Activated gamma-delta T cell treated with Interleukin-2 at 50 U/mL for 16 hours (primary cell): ENCODE measurements around the gene TEAD4.
A peak's percentile ranks its signal among the peaks of the same experiment; 100 is the strongest.
"Not testable (repeated sequence)": the region's sequence is repeated elsewhere in the genome, so short reads cannot be mapped to it uniquely, and the experiment has no call there.

Experiments used
- DNase-seq: peaks from one replicate; pipeline ENCODE4 v3.0.0-alpha.2; 2020

The TEAD4 gene

DNA sequence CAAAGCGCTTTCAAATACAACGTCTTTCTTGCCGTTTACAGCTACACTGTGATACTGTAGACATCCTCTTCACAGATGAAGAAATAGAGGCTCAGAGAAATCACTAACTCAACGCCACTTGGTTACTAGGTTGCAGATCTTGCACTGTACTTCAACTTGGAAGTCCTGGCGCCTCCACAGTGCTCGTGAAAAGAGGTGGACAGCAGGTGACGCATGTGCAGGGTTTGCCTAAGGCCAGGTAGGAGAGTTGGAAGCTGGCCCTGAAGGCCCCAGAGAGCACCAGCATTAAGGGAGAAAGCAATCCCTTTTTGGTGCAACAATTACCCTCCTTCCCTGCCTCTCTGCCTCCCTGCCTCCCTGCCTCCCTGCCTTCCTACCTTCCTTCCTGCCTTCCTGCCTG lies 95.2 kb downstream of the TEAD4 start:
- no peak for DNase-seq

GRCh38 chr12:3055026-3055703 lies 96.0 kb downstream of the TEAD4 start:
- no peak for DNase-seq

DNA sequence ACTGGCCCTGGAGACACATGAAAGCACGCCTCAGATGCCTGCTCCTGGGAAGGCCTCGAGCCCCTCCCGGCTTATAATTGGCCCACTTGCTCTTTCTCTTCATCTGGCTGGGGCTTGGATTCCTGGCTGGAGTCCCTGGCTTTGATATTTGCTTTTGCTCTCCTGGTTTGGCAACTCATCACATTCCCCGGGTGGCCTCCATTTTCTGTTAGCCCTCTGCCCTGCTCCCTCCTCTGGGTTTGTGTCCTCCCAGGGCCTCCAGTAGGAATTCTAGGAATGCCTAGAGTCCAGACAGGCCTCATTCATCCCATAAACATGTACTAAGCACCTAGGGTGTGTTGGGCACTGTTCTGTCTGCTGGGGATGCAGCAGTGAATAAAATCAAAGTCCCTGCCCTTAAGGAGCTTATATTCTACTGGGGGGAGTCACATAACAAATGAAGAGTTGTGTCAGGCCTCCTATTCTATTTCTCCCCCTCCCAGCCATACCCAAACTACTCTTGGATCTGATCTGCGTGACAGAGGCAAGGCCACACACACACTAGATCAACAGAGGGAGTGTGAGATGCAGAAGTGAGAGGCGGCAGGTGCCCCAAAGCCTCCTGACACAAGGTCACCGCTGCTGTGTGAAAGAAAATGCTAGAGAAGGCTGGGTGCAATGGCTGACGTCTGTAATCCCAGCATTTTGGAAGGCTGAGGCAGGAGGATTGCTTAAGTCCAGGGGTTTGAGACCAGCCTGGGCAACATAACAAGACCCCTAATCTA lies 96.7 kb downstream of the TEAD4 start:
- DNase-seq = no peak

GRCh38 chr12:3061059-3061458 lies 101.9 kb downstream of the TEAD4 start:
- DNase-seq = no peak

- no peak for DNase-seq
Observed at GRCh38 chr12:3061501-3062215, 102.5 kb downstream of the TEAD4 start.

DNA sequence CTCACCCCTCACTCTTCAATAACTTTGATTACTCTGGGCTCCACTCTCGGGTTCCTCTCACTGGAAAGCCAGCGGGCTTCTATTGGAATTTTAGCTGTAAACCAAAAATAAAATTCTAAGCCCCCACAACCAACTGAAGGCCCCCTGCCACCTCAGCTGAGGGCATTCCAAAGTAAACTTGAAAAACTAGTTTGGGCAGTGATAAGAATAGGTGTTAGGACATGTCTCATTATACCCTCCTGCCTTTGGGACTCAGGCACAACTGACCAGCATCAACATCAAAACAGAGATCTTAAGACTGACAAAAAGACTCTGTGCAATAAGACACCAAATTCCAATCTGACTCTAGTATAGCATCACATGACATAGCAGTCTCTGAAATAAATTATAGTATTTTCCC lies 106.1 kb downstream of the TEAD4 start:
- no peak for DNase-seq

GRCh38 chr12:3065846-3066245 lies 106.6 kb downstream of the TEAD4 start:
- DNase-seq = not testable (repeated sequence)

DNA sequence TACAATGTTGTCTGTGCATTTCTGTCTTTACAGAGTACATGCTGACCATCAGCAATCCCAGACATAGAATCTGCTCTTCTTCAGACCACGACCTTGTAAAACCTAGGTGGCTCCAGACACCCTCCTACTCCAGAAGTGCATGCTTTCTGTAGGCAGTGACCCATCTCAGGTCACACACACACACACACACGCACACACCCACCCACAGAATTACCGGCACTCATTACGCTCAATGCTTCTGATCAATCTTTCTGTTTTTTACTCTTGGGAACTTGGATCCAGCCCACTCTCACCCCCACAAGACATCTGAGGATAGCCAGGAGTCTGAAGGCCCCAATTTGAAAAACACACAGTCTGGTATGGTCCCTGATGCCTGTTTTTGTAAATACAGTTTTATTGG lies 110.5 kb downstream of the TEAD4 start:
- DNase-seq = no peak

DNA sequence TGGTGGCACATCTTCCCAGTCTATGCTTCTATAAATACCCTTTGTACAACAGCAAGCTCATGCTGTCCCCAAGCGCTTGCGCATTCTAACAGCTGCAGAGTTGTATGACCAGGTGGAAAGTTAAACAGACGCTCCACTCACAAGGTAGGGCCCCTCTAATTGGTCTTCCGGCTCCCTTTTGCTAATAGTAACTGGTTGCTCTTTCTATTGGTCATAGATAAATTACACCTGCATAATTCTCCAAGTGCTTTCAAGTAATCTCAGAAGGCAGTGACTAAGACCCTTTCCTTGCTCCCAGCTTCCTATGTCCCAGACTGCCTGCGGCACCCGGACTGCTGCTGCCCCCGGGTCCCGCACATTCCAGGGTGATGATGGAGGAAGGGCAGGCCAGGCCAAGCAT lies 111.9 kb downstream of the TEAD4 start:
- no peak for DNase-seq

- no peak for DNase-seq
Observed at GRCh38 chr12:3071710-3072109, 112.5 kb downstream of the TEAD4 start.

- DNase-seq = peak; percentile 84
Observed at GRCh38 chr12:3073438-3074250, 114.4 kb downstream of the TEAD4 start.

- DNase-seq = no peak
Observed at GRCh38 chr12:3075315-3075714, 116.1 kb downstream of the TEAD4 start.

GRCh38 chr12:3076730-3077571 lies 117.8 kb downstream of the TEAD4 start, which contains the start of gene TSPAN9:
Gene TSPAN9, plus strand, starts transcription at chr12:3077379. Its CDS starts 123,815 bp downstream, at chr12:3201194.
- peak; percentile 62 for DNase-seq

- DNase-seq = no peak
Observed at GRCh38 chr12:3077572-3078081, 118.4 kb downstream of the TEAD4 start.

- no peak for DNase-seq
Observed at GRCh38 chr12:3078086-3078820, 119.1 kb downstream of the TEAD4 start.

DNA sequence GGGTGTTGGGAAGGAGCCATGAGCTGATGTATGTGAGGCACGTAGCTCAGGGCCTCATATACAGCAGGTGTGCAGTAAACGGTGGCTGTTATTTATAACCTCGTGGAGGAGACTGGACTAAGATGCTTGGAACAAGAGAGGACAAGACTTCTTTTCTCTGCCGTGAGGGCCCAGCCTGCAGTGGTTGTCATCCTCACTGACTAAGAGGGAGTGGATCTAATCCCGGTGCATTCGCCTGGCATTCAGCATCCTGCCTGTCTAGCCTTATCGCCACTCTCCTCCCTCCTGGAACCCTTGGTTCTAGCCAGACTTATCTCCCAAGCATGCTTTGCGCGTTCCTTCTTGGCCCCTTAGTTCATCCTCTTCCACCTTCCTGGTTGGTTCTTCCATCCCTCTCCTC lies 121.9 kb downstream of the TEAD4 start:
- no peak for DNase-seq

DNA sequence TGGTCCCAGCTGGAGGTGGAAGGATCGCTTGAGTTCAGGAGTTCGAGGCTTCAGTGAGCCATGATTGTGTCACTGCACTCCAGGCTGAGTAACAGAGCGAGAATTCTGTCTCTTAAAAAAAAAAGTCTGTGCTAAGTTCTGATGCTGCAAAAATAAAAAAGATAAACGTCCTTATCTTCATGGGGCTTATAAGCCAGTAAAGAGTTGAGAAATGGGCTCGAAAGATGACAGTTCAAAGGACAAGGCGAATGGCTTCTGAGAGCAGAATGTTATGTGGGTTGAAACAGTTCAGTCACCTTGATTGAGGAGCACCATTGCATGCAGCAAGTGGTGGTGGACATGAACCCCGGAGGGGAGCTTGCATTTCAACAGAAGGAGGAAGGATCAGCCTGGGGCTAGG lies 122.7 kb downstream of the TEAD4 start:
- no peak for DNase-seq

DNA sequence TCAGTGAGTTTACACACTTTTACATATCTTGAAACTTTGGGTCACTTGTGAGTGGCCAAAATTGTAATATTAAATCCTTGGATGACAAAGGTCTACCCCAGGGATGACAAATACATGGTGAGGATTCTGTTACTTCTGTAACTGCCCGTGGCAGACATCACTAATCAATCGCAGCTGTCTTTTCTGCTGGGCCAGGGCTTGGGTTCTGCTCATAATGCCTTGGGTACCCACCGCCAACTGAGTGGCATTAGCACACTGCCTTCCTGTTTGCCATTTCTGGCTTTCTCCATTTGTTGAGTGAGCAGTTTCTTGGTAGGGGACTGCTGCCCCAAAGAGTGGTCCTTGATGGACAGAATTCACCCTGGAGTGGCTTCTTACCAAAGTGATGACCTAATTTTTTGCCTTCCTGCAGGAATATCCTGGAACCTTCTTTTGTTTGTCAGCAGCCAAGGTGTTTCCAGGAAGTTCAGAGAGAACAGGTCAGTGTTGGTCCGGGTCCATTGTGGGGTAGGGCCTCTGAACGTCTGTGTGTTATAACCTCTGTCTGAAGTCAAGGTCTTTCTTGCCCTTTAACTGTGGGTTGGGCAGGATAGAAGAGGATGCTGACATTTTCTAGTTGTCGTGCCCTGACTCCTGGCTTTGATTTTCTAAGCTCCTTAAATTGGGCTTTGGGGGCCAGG lies 124.2 kb downstream of the TEAD4 start:
- DNase-seq = no peak

GRCh38 chr12:3083921-3084347 lies 124.7 kb downstream of the TEAD4 start:
- no peak for DNase-seq

DNA sequence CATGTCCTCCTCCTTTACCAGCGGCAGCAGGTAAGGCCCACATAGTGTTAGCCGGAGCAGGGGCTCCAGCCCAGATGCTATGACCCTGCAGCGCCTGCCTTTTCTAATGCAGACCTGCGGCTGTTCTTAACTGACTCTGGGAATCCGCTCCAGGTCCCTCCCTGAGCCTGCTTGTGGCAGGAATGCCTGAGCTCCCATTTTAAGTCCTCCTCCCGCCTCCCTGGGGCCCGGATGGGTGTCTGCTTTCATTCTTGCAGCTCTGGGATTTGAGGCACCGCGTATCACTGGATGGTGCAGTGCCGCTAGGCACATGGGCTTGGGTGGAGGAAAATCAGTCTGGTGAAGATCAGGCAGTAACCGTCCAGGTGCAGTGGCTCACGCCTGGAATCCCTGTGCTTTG lies 125.5 kb downstream of the TEAD4 start:
- no peak for DNase-seq
